SIG-M5 (cell line): ENCODE measurements around the gene MMP7.

ENCODE experiments used
- DNase-seq: peaks from one replicate; lab custom pipeline; 2025; lab: John Stamatoyannopoulos, UW

MMP7 gene, protein sequence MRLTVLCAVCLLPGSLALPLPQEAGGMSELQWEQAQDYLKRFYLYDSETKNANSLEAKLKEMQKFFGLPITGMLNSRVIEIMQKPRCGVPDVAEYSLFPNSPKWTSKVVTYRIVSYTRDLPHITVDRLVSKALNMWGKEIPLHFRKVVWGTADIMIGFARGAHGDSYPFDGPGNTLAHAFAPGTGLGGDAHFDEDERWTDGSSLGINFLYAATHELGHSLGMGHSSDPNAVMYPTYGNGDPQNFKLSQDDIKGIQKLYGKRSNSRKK

DNA sequence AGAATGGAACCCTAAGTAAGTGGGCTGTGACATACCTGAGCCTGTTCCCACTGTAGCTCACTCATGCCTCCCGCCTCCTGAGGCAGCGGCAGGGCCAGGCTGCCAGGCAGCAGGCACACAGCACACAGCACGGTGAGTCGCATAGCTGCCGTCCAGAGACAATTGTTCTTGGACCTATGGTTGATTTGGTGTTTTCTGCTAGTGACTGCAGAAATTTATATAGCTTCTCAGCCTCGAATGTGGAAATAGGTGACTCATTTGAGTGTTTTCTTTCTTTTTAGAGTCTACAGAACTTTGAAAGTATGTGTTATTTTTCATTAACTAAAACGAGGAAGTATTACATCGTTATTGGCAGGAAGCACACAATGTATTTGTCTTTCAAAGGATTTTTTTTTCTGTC is at the start of gene MMP7:
Gene MMP7, minus strand, starts transcription at position 190 of the 400 bp plus-strand sequence. Its CDS starts 47 bp downstream, at position 143.
- DNase-seq: no peak

DNA sequence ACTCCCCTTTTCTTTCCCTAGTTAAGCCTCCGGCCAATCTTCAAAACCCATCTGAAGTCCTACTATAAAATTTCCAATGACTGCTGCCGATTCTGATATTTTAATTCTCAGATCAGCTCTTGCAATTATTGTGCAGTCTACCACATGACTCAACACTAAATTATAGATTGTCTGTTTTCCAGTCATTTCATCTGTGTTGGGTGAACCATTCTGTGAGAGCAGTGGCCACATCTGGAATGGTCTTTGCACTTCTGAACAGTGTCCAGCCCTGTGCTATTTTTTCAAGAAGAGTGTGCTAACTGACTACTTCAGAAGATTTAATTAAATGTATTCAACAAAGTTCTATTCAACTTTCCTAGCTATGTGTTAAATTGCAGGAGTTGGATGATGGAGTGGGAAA is 47.2 kb upstream of the MMP7 start:
- DNase-seq: no peak

DNA sequence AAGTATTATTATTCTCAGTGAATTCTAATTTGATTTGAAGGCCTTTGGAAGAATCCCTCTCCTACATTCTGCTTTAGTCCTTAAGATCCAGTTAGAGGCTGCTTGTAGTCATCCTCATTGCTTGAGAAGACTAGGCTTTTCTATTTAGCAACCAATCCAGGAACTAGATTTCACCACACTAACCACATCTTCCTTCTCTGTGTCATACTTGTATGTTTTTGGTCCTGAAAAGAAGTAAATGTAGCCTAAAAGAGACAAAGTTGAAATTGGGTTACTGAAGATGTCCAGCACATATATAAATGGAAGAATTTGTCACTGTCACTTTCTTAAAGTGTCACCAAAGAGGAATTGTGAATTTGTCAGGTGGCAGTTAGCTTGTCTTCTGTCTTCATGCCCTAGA is 46.6 kb upstream of the MMP7 start:
- peak; percentile 68 for DNase-seq

DNA sequence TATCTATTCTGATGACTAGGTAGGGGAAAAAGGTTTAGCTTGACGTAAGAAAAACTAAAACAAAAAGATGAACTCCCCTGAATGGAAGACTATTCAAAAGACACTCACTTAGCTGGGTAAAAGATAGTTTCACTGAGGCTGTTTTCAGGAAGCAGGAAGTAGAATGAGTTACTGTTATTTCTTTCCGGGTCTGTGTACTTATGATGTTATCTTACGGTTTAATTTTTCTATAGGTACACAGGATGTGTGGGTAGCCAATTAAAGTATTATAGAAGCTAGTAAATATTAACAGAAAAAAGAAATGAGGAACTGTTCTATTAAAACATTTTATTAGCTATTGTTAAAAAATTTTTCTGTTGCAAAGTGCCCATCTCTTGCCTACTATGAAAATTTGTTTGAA is 45.8 kb upstream of the MMP7 start:
- no peak for DNase-seq

DNA sequence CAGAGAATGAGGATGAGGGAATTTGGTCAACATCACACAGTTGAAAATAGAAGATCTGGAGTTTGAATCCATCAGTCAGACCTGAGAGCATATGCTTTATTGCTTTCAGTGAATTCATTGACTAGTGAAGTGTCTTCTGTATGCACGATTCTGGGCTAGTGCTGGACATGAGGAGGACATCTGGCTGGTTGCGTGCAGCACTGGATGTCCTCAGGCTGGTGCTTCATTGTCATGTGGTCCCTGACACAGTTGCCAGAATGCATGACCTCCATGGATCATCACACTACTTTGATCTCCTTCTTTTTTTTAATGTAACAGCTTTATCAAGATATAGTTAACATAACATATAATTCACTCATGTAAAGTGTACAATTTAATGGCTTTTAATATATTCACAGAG is 44.5 kb upstream of the MMP7 start:
- DNase-seq: no peak

DNA sequence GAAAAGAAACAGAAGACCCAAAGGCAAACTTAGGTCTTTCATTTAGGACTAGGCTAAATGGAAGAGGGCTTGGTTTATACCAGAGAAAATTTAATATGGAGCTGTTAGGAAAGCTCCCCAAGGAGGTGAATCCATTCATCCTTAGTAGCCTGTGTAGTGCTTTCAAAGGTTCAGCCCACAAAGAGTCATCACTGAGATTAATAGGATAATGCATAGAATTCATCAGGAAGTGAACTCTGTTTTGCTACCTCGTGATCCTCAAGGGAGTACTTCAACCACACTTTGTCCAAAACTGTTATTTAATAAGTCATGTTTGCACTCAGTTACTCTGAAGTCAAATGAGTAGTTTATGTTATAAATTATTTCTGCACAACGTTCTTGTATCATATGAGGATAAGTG is 43.3 kb upstream of the MMP7 start:
- DNase-seq: no peak

DNA sequence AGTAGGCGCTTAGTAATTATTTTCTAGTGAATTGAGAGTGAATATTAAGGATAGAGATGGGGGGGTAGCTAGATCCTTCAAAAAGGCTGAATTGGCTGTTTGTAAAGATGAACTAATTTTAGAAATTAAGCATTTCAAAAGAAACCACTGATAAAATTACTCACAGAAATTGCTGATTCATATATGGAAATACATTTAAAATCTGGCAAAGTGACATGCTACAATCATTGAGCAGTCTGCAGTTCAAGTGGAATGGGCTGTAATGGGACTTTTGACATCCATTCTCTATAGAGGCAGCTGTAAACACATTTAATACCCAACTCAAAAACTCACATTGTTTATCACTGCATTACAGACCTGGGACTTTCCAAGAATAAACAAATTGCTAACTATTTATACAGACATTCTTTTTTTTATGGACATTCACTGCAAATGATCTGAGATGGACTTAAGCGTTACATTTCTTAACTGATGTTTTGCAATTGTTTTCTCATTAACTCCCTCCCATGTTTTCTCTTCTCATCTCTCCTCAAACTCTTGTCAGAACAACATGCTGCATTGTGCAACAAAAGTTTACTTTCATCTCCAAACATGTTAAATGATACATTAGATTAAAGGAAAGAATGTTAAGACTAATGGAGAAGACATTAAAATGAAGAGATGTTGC is 42.1 kb upstream of the MMP7 start:
- DNase-seq: no peak

DNA sequence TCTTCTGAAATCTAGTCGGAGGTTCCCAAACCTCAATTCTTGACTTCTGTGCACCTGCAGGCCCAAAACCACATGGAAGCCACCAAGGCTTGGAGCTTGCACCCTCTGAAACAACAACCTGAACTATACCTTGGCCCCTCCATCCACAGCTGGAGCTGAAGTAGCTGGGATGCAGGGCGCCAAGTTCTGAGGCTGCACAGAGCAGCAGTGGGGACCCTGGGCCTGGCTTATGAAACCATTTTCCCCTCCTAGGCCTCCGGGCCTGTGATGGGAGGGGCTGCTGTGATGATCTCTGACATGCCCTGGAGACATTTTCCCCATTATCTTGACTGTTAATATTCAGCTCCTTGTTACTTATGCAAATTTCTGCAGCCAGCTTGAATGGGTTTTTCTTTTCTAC is 38.3 kb upstream of the MMP7 start:
- DNase-seq: no peak

DNA sequence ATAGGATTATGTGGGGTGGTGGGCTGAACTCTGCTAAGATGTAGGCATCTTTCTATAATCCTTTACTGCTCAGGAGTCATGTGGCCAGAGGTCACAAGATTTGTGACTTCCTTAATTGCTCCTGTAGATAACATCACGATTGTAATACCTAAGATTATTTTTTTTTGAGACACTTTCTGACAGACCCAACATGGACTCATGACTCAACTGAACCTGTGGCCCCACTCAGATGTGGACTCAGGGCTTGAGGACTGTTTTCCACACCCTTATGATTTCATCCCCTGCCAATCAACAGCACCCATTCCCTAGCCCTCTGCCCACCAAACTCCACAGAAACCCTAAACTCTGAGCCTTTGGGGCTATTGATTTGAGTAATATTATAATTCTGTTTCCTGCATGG is 35.6 kb upstream of the MMP7 start:
- no peak for DNase-seq

DNA sequence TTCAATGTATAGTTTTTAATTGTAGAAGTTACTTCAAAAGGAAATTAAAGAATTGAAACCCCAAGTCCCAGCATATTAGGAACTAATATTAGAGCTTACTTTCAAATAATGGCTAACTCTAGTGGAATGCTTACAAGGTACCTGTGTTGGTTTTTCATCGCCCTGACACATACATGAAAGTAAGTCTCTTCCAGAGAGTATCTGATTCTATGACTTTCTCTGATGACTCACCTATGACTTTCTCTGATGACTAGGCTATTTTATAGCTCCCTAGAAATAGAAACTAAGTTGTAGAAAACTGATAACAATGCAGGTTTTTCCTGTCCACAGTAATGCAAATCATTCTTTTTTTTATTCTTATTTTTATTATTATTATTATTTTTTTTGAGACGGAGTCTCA is 33.6 kb upstream of the MMP7 start:
- DNase-seq: no peak

DNA sequence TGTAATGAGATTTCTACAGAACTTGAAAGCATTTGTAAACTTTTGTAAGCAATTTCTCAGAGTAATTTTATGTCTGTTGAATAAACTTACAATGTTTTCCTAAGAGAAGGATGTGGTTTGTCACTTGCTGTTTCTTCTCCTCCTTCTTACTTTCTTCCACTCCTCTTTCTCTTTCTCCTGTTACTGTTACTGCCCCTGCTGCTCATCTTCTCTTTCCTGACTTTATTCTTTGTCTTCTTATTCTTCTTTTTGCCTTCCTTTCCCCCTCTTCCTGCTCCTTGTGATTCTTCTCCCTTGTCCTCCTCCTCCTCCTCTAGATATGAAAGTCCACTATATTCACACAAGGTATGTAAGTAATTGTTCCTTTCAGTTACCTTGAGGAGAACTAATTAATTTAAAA is 31.1 kb upstream of the MMP7 start:
- no peak for DNase-seq

DNA sequence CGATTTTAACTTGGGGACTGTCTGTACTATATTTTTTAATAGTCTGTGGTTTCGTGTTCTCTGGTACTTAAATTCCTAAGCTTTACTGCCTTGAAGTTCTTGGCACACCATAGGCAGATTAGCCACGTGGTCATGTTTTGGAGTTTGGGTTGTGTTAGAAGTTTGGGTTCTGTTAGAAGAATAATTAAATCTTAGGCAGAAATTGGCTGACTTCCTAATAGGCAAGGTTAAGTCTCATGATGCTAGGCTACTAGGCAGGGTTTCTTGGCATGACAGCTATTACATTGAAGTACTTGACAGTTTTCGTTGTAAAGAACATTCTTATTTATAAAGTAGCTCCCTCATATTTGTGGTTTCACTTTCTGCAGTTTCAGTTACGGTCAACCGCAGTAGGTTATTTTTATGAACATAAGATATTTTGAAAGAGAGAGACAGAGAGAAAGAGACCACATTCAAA is 30.0 kb upstream of the MMP7 start:
- peak; percentile 28 for DNase-seq

DNA sequence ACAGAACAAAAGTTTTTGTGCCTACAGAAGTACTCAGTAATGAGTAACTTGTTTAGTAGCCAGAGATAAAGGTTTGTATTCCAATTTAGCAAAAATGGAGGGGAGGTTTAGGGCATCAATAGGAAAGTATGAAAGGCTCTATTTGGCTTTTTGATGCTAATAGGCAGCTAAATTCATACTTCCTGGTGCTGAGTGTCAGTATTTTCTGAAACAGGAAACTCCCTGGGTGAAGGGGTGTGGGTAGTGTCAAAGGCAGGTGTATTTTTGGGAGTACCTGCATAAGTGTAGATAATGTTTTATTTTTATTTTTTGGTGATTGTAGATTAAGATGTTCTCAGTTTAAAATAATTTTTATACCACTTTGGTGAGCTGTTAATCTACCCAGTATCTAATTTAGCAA is 29.3 kb upstream of the MMP7 start:
- DNase-seq: no peak

DNA sequence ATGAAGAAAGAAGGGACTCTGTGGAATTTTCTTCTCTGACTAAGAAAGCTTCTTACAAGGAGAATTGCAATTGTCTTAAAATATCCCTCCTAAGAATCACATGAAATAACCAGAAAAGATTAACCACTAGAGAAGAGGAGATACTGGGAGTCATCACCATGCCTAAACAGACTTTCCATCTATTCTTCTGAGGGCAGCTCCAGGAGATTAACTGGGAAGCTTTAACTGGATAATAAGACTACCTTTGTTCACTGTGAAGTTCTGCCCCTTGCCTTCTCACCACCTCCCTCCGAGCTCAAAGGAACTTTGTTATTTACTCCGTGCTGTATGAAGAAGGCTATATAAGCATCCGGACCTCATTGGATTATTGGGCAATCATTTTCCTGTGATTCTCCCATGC is 24.5 kb upstream of the MMP7 start:
- no peak for DNase-seq

DNA sequence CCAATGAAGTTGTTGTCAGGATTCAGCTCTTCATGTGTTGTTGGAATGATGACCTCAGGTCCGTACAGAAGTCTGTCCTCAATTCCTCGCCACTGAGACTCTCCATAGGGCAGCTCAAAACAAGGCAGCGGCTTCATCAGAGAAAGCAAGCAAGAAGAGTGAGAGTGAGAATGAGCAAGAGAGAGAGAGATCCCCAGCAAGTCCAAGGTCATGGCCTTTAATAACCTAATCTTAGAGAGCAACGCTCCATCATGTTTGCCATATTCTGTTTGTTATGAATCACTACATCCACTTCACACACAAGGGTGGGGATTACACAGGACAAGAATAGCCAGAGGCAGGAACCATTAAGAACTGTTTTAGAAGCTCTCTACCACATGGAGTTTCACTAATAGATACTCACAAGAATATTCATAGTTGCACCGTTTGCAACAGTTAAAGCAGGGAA is 23.3 kb upstream of the MMP7 start:
- DNase-seq: no peak

DNA sequence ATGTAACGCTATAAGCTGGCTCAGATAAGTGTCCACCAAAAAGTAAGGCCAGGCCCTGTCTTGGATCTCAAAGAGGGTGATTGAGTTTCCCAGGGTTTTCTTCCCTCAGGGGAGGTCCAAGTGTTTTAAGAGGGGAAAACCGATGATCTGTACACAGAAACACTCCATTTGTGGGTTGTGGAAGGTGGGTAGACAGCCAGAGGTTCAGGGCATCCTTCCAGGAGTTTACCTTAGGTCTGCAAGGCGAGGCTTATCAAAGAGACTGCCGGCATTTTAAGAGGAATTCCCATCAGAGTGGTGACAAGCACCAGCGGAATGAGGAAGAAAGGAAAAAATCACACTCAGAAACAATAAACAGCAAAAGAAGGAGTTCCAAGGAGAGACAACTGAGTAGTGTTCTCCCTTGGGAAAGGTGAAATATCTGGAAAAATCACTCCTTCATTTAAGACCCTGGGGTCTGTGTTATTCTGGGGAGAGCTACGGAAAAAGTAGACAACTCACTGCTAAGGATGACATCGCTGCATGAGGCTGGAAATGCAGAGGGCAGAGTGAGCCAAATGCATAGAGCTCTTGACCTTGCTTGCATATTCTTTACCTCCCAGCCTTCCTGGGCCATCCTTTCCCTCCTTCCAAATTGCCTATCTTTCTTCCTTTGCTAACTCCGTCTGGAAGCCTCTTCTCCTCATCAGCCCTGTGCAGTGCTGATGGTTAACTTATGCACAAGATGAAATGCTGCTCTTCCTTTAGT is 22.1 kb upstream of the MMP7 start:
- DNase-seq: no peak

DNA sequence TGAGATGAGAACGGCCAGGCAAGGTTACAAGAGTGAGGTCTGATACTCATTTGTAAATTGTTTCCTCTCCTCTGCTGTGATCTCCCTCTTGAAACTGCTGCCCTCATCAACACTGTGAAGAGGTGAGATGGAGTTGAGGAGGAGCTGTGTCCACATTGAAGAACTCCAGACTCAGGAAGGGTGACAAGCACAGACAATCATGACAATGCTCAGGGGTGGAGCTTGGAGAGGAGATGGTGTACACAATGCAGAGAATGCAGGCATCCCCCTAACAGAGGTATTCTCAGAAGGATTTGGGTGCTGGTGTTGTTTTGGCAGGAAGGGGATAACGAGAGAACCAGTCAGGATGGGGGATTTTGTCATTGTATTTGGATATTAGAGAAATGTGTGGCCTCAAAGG is 21.5 kb upstream of the MMP7 start:
- DNase-seq: no peak

DNA sequence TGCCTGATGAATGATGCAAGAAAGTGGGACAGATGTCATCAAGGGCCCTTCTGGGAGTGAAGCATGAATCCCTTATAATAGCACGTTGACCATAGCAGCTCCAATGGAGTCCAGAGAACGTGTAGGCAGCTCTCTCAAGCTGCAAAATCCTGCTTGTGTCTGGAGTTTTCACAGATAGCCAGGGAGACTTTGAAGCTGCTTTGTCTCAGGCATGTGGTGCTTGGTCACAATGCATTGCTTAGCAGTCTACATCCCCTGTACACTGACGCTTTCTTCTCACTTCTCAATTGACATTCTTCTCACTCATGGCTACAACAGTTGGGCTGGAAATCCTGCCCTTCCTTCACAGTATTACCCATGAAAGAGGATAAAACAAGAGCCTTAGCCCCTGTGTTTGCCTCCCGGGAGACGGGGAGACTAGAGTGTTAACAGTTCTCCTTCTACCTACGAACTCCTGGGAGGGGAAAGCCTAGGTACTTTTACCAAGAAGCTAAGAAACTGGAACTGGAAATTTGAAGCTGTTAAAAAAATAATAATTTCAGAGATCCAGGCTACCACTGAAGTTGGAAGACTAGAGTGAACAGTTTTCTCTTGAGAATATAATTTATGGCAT is 20.7 kb upstream of the MMP7 start:
- no peak for DNase-seq

DNA sequence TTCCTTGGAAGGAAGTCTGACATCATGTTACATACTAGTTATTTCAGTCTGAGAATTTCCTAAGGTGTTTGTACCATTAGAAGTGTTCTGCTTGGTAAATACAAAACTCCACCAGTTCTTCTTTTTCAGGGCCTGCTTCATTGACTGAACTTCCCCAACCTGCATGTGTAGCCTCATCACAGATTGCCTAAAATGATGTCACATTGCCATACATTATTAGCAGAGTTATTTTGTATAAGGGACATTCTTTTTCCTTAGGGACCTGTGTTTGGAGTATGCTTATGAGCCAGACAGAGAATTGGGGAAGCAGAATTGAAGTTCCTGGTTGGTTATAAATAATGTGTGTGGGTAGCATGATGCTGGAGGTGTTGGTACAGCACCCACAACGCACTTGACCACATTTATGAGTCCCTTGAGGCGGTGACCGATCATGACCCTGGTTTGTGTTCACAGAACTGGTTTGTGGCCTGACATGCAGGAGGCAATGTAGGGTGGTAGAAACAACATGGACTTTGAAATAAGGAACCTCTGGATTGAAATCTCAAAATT is 16.4 kb upstream of the MMP7 start:
- no peak for DNase-seq

DNA sequence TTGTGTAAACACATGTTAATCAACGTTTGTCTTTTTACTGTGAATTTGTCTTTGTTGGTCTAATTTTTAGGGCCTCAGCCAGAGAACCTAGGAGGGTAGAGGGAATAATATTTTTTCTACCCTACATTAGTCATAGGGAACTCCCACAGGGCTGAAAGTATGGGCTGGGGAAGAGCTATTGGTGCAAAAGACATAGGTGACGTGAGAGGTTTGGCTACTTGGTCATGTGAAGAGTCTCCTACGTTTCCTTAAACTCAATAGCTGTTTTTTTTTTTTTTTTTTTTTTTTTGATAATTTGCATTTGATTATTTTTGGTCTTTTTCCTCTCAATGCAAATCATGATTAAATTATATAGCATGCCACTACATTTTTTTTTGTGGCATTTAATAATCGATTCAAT is 15.9 kb upstream of the MMP7 start:
- no peak for DNase-seq

DNA sequence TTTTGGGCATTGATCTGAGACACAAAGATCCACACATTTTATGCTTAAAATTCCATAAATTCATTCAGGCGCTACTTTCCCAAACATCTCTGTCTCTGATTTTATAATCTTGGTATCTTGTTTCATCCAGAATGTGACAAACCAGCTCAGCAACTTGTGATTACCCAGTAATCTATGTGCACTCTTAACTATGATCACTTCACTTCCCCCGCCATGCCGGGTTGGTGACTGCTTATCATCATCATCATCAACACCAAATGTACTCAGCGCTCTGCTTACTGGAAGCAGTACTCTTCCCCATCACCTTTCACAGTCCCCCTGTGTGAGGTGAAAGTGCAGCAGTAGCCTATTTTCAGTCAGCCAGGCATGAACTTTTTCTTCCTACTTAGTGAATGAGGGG is 15.2 kb upstream of the MMP7 start:
- no peak for DNase-seq

DNA sequence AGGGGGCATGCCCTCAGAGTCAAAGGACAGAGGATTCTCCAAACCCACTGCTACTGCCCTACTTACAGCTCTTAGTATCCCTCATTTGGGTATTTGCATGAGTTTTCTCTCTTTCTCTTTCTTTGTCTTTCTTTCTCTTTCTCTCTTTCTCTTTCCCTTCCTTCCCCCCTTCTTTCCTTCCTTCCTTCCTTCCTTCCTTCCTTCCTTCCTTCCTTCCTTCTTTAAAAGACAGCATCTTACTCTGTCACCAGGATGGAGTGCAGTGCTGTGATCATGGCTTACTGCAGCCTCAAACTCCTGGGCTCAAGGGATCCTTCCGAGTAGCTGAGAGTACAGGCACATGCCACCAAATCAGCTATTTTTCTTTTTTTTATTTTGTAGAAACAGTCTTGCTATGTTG is 14.0 kb upstream of the MMP7 start:
- DNase-seq: no peak
